H1 (cell line): Measurements from ENCODE around the gene ZNF562. TPM values are rescaled to one million over a fixed set of nuclear protein-coding genes. Genes with fewer than 3 reads are reported as not detected.
"Not testable (repeated sequence)": the region's sequence is repeated elsewhere in the genome, so short reads cannot be mapped to it uniquely, and the experiment has no call there.

Source experiments
- CTCF ChIA-PET: fragments of 300-600 bp; sonication (Branson Sonifier 250); formaldehyde crosslinking; loops from one replicate; lab custom pipeline; 2021; ENCODE audit not compliant: partially characterized antibody; lab: Charles Lee
- POLR2A ChIA-PET: fragments of 300-600 bp; sonication (Branson Sonifier 250); formaldehyde crosslinking; loops from one replicate; lab custom pipeline; 2021; ENCODE audit warnings: inconsistent platforms; ENCODE audit not compliant: partially characterized antibody; lab: Charles Lee
- DNase-seq, 2 experiments: peaks; one replicate each; pipeline versions ENCODE4 v3.0.0 to v3.0.0-alpha.2; 2010 to 2022; ENCODE audit warnings: low spot score in 2 of 2, low read depth in 1 of 2, mixed read lengths in 1 of 2
- FAIRE-seq: peaks from 2 replicates; lab custom pipeline; 2011; peaks lifted over from hg19 to GRCh38; lab: Jason Lieb, UNC
- H2AFZ ChIP-seq: 2 replicates; pipeline ENCODE4 v1.8.1; 2012; ENCODE audit warnings: low read length, inconsistent platforms
- H2AK5ac ChIP-seq: 2 replicates; pipeline ENCODE4 v1.6.1; 2013; ENCODE audit warnings: low read depth, low read length
- H2BK120ac ChIP-seq: replicated peaks from 2 replicates; pipeline ENCODE3; 2013; ENCODE audit warnings: low read depth, low read length, inconsistent platforms
- H2BK12ac ChIP-seq: 2 replicates; pipeline ENCODE4 v1.6.1; 2013; ENCODE audit warnings: low read depth, low read length
- H2BK15ac ChIP-seq: 2 replicates; pipeline ENCODE4 v1.6.1; 2013; ENCODE audit warnings: low read length
- H2BK20ac ChIP-seq: 2 replicates; pipeline ENCODE4 v1.6.1; 2013; ENCODE audit warnings: low read length
- H2BK5ac ChIP-seq: 2 replicates; pipeline ENCODE4 v1.6.1; 2013; ENCODE audit warnings: low read depth, low read length
- H3K14ac ChIP-seq: 2 replicates; pipeline ENCODE4 v1.6.1; 2013; ENCODE audit warnings: inconsistent platforms; ENCODE audit not compliant: insufficient read length
- H3K18ac ChIP-seq: 2 replicates; pipeline ENCODE4 v1.6.1; 2013; ENCODE audit warnings: low read length; ENCODE audit errors: extremely low read depth
- H3K23ac ChIP-seq: 2 replicates; pipeline ENCODE4 v1.6.1; 2013; ENCODE audit warnings: inconsistent platforms; ENCODE audit not compliant: insufficient read length
- H3K23me2 ChIP-seq: 2 replicates; pipeline ENCODE4 v1.6.1; 2013; ENCODE audit warnings: low read depth, low read length
- H3K27ac ChIP-seq: 2 replicates; pipeline ENCODE4 v1.6.1; 2011; ENCODE audit warnings: low read depth, low read length, inconsistent platforms
- H3K27me3 ChIP-seq, 4 experiments: replicated peaks in 1 of 4; 1 replicate in 1 of 4; 2 replicates in 3 of 4; pipeline versions ENCODE4 v1.6.1 to v1.8.1; 2011 to 2013; ENCODE audit warnings: low read length in 3 of 4, mild to moderate bottlenecking in 3 of 4, inconsistent platforms in 2 of 4, mixed read lengths in 2 of 4, moderate library complexity in 1 of 4; ENCODE audit not compliant: control insufficient read depth in 3 of 4, insufficient read depth in 3 of 4; ENCODE audit errors: extremely low read depth in 1 of 4
- H3K36me3 ChIP-seq, 4 experiments: 2 replicates each; pipeline versions ENCODE4 v1.6.1 to v1.8.1; 2011 to 2013; ENCODE audit warnings: mild to moderate bottlenecking in 4 of 4, low read length in 3 of 4, moderate library complexity in 2 of 4, control low read depth in 1 of 4, inconsistent platforms in 1 of 4; ENCODE audit not compliant: insufficient read depth in 4 of 4, control insufficient read depth in 2 of 4
- H3K4ac ChIP-seq: replicated peaks from 2 replicates; pipeline ENCODE3; 2013; ENCODE audit warnings: low read length, low read depth, mixed read lengths, inconsistent platforms; ENCODE audit not compliant: insufficient read length
- H3K4me1 ChIP-seq, 4 experiments: replicated peaks in 1 of 4; 1 replicate in 1 of 4; 2 replicates in 3 of 4; pipeline versions ENCODE4 v1.6.1 to v1.8.1; 2011 to 2013; ENCODE audit warnings: low read length in 3 of 4, inconsistent platforms in 2 of 4, mixed read lengths in 1 of 4; ENCODE audit not compliant: insufficient read depth in 4 of 4, control insufficient read depth in 3 of 4
- H3K4me2 ChIP-seq, 2 experiments: 2 replicates each; pipeline versions ENCODE4 v1.6.1 to v1.8.1; 2011 to 2013; ENCODE audit warnings: low read depth in 2 of 2, low read length in 2 of 2, control low read depth in 1 of 2, inconsistent platforms in 1 of 2, mild to moderate bottlenecking in 1 of 2; ENCODE audit not compliant: insufficient read depth in 1 of 2
- H3K4me3 ChIP-seq, 4 experiments: fragments of 200-600, 300-600 bp in 1 of 4; sonication (generic), shearing (Covaris generic), sonication (Bioruptor Twin) in 1 of 4; 2 replicates each; pipeline versions ENCODE4 v1.5.1 to v1.8.1; 2011 to 2016; ENCODE audit warnings: low read length in 4 of 4, low read depth in 3 of 4, control low read depth in 2 of 4, inconsistent platforms in 2 of 4, mild to moderate bottlenecking in 2 of 4, mixed read lengths in 1 of 4, moderate library complexity in 1 of 4; ENCODE audit not compliant: insufficient read depth in 2 of 4; ENCODE audit errors: extremely low read depth in 1 of 4
- H3K56ac ChIP-seq: replicated peaks from 2 replicates; pipeline ENCODE3; 2013; ENCODE audit warnings: low read depth, mild to moderate bottlenecking, mixed read lengths, low read length, inconsistent platforms; ENCODE audit not compliant: insufficient read length
- H3K79me1 ChIP-seq: 2 replicates; pipeline ENCODE4 v1.6.1; 2013; ENCODE audit warnings: low read depth, low read length, control low read depth
- H3K79me2 ChIP-seq, 2 experiments: 2 replicates each; pipeline versions ENCODE4 v1.6.1 to v1.8.1; 2012 to 2013; ENCODE audit warnings: low read length in 2 of 2, mild to moderate bottlenecking in 2 of 2, inconsistent platforms in 1 of 2; ENCODE audit not compliant: insufficient read depth in 2 of 2, control insufficient read depth in 1 of 2
- H3K9ac ChIP-seq, 4 experiments: replicated peaks in 1 of 4; 1 replicate in 1 of 4; 2 replicates in 3 of 4; pipeline versions ENCODE4 v1.6.1 to v1.8.1; 2011 to 2013; ENCODE audit warnings: low read depth in 3 of 4, low read length in 3 of 4, control low read depth in 2 of 4, mild to moderate bottlenecking in 2 of 4, moderate library complexity in 2 of 4, inconsistent platforms in 1 of 4; ENCODE audit errors: extremely low read depth in 1 of 4
- H3K9me3 ChIP-seq, 2 experiments: 2 replicates each; pipeline versions ENCODE4 v1.6.1 to v1.8.1; 2012 to 2013; ENCODE audit warnings: mild to moderate bottlenecking in 2 of 2, moderate library complexity in 2 of 2, control low read depth in 1 of 2, inconsistent platforms in 1 of 2, low read depth in 1 of 2, low read length in 1 of 2, mixed read lengths in 1 of 2; ENCODE audit not compliant: insufficient read depth in 2 of 2
- H4K20me1 ChIP-seq, 2 experiments: replicated peaks in 1 of 2; 2 replicates each; pipeline versions ENCODE3 to v1.8.1; 2011 to 2013; ENCODE audit warnings: inconsistent platforms in 2 of 2, low read length in 2 of 2, mild to moderate bottlenecking in 1 of 2; ENCODE audit not compliant: insufficient read depth in 2 of 2, control insufficient read depth in 1 of 2
- H4K5ac ChIP-seq: 2 replicates; pipeline ENCODE4 v1.6.1; 2013; ENCODE audit warnings: low read length, low read depth, mixed read lengths, inconsistent platforms; ENCODE audit not compliant: insufficient read length
- H4K8ac ChIP-seq: 2 replicates; pipeline ENCODE4 v1.8.0; 2013; ENCODE audit warnings: mild to moderate bottlenecking, moderate library complexity, low read length, inconsistent platforms; ENCODE audit not compliant: insufficient read depth; ENCODE audit errors: extremely low read depth
- H4K91ac ChIP-seq: replicated peaks from 2 replicates; pipeline ENCODE3; 2013; ENCODE audit warnings: low read length, mixed read lengths, inconsistent platforms; ENCODE audit not compliant: insufficient read length
- WGBS, 2 experiments: shearing (Covaris generic) in 1 of 2; methylation state at CpG; one replicate each; pipeline versions ENCODE4 v1.1.6 to v1.1.7; 2013 to 2015; ENCODE audit warnings: low lambda C conversion rate in 2 of 2, mixed read lengths in 2 of 2, inconsistent platforms in 1 of 2, low coverage in 1 of 2, missing lambda C conversion rate in 1 of 2; ENCODE audit not compliant: insufficient replicate concordance in 2 of 2, insufficient coverage in 1 of 2, insufficient read length in 1 of 2; ENCODE audit errors: extremely low coverage in 1 of 2, missing lambda C conversion rate in 1 of 2; 5-methylcytosine and 5-hydroxymethylcytosine counted together
- polyA plus RNA-seq, 7 experiments: library from polyadenylated mRNA; depleted of rRNA in 3 of 7; stranded (reverse) in 5 of 7; unstranded in 2 of 7; fragments of >200 nt in 5 of 7; fragments of 200-250 nt in 2 of 7; gene quantifications; 1 replicate in 5 of 7; 2 replicates in 1 of 7; 4 replicates in 1 of 7; pipeline versions ENCODE4 v1.2.1 to v1.2.3, GENCODE V29; 2011 to 2013; ENCODE audit warnings: missing spikeins in 2 of 7, mixed read lengths in 2 of 7
- total RNA-seq: library from RNA; stranded (reverse); fragmentation: NEBNext Ultra II Directional; extraction: Animal tissue kit (Norgen Biotek cat#: 25700); gene quantifications from 2 replicates; pipeline ENCODE4 v1.2.1, GENCODE V29; 2021

The ZNF562 gene
- total and polyA plus RNA-seq, 2 of the 8 experiments (the other 6 are each of a cell fraction or from before 2014, with no cell fraction given) = 0.12 to 2.5 TPM

GRCh38 chr19:9651464-9651863 lies 23.4 kb downstream of the ZNF562 start:
- CTCF ChIA-PET = interaction anchor here (1.0 kb wide), 1 partner anchor 26 kb away, joined by 4 read pairs; no protein-coding TSS in a partner anchor
- peaks cover 0 to 64% (median 19%) of the 10 kb centered on the region in 4 experiments; a peak in 6 of 8 replicates for H3K36me3 ChIP-seq

More at GRCh38 chr19:9651464-9651863, 23.4 kb downstream of the ZNF562 start:
- H3K9me3 ChIP-seq = peaks cover 39 to 45% of the 10 kb centered on the region in 2 experiments
- not testable (repeated sequence) for H3K79me1 ChIP-seq, H2BK15ac ChIP-seq, H3K18ac ChIP-seq, H4K20me1 ChIP-seq, H2BK20ac ChIP-seq, H2BK12ac ChIP-seq, H2BK120ac ChIP-seq, H4K5ac ChIP-seq, H3K14ac ChIP-seq, H3K4ac ChIP-seq, DNase-seq, H4K91ac ChIP-seq, H2AFZ ChIP-seq, H3K9ac ChIP-seq, H3K4me3 ChIP-seq, H2BK5ac ChIP-seq, H3K4me2 ChIP-seq, H3K56ac ChIP-seq, H4K8ac ChIP-seq, H3K23ac ChIP-seq, H3K27ac ChIP-seq, H3K4me1 ChIP-seq, H3K79me2 ChIP-seq, H2AK5ac ChIP-seq, FAIRE-seq, H3K27me3 ChIP-seq, H3K23me2 ChIP-seq
- POLR2A ChIA-PET = interaction anchor here (1.6 kb wide), 1 partner anchor 117 kb away, joined by 4 read pairs; the partner anchor contains the start of gene ZNF846
- 87% methylated on average over 3 of the region's 3 CpGs; no CpG with 5 or more reads in 1 of the 2 experiments for WGBS, 2 experiments
